Epithelial cell of esophagus (primary cell): Measurements from ENCODE around the gene GNG7.
"Not testable (repeated sequence)": the region's sequence is repeated elsewhere in the genome, so short reads cannot be mapped to it uniquely, and the experiment has no call there.

Source experiments
- DNase-seq: peaks from one replicate; pipeline ENCODE4 v3.0.0; 2010; ENCODE audit warnings: low read depth
- H3K4me3 ChIP-seq: 2 replicates; pipeline ENCODE4 v1.5.1; 2011; ENCODE audit warnings: mild to moderate bottlenecking, low read length, control low read depth
- TF ChIP-seq, protein P1 (sequence below): IDR thresholded peaks from 2 replicates; pipeline ENCODE4 v1.5.1; 2011; ENCODE audit warnings: low read depth, mild to moderate bottlenecking, low read length, control low read depth, inconsistent platforms; ENCODE audit not compliant: insufficient read depth; ENCODE audit errors: missing control alignments

The GNG7 gene

DNA sequence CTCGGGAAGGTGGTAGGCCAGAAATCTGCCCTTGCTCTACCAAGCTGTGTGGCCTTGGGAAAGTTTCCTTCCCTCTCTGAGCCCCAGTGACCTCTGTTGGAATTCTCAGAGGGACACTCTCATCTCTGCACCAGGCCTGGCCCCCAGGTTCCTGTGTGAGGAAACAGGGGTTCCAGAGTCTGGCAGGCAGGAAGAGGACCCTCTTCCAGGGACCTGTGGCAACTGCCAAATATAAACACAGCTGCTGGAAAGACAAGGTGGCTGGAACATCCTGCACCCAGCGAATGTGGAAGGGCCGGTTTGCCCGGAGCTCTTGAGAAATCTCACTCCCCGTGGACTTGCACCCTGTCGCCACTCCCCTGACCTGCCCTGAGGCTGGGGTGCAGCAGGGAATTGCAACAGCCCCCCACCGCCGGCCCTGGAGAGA is 173.8 kb downstream of the GNG7 start:
- TF ChIP-seq, protein P1, sequence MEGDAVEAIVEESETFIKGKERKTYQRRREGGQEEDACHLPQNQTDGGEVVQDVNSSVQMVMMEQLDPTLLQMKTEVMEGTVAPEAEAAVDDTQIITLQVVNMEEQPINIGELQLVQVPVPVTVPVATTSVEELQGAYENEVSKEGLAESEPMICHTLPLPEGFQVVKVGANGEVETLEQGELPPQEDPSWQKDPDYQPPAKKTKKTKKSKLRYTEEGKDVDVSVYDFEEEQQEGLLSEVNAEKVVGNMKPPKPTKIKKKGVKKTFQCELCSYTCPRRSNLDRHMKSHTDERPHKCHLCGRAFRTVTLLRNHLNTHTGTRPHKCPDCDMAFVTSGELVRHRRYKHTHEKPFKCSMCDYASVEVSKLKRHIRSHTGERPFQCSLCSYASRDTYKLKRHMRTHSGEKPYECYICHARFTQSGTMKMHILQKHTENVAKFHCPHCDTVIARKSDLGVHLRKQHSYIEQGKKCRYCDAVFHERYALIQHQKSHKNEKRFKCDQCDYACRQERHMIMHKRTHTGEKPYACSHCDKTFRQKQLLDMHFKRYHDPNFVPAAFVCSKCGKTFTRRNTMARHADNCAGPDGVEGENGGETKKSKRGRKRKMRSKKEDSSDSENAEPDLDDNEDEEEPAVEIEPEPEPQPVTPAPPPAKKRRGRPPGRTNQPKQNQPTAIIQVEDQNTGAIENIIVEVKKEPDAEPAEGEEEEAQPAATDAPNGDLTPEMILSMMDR: no peak
- H3K4me3 ChIP-seq: no peak overlapping the region
- DNase-seq: peak; percentile 82

DNA sequence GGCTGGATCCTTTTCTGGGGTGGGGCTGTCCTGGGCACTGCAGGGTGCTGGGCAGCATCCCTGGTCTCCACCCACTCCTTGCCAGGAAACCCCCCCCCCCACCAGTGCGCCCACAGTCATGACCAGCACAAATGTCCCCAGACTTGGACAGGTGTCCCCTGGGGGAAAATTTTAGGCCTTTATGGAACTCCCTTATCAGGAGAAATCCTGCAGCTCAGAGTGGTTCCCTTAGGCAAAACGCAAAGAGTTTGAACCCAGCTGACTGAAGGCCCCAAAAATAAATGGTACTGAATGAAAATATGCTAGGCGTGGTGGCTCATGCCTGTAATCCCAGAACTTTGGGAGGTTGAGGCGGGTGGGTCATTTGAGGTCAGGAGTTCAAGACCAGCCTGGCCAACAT is 174.8 kb downstream of the GNG7 start:
- TF ChIP-seq, protein P1: no peak
- no peak for DNase-seq
- H3K4me3 ChIP-seq: no peak overlapping the region

DNA sequence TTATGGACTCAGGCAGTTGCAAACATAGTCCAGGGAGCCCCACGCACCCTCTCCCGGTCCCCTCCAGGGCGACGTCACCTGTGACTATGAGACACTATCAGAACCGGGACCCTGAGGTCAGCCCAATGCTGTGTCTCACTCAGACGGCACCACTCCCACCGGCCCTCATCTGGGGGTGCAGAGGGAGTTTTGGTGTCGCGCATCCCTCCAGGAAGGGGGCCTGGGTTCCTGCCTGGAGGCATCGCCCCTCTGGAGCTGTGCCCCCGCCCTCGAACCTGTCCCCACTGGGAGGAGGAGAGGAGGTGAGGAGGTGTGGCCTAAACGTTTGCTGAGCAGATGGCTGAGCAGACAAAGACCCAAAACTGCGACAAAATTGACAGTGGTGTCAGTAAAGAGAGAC is 175.3 kb downstream of the GNG7 start:
- TF ChIP-seq, protein P1: no peak
- no peak for DNase-seq
- no peak overlapping the region for H3K4me3 ChIP-seq

DNA sequence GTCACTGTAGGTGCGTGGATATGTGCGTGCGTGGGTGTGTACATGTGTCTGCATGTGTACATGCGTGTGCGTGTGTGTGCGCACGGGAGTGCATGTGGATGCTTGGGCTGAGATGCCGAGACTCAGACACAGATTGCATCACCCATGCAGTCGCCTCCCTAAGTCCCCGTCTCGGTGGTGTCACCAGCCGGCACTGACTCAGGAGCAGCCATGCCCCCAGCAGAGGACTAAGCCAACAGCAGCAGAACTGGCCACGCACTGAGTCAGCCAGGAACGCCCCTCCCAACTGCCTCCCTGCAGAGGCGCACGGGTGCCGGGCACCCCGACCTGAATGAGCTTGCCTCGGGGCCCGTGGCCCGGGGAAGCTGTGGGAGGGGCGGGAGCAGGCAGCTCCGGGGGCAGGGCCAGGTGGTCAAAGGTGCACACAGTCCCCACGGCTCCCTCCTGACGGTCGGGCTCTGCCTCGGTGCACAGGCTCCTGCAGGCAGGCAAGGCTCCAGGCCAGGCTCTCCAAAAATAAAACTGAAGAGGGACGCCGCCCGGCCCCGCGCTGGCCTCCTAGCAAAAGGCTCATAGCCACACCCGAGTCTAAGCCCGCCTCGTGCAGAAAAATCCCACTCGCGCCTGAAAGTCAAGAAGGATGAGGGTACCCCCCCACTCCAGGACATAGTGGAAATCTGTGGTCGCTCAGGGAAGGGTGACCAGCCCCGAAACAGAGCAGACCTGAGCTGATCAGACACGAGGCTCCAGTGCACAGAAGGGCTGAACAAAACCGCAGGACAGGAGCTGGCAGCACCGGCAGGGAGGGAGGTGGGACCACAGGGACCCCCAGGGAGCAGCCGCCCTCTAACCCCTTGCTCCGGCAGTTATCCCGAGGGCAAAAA is 177.4 kb downstream of the GNG7 start:
- TF ChIP-seq, protein P1: no peak
- peak; percentile 85 for DNase-seq
- peak overlapping the region; percentile 8 for H3K4me3 ChIP-seq

DNA sequence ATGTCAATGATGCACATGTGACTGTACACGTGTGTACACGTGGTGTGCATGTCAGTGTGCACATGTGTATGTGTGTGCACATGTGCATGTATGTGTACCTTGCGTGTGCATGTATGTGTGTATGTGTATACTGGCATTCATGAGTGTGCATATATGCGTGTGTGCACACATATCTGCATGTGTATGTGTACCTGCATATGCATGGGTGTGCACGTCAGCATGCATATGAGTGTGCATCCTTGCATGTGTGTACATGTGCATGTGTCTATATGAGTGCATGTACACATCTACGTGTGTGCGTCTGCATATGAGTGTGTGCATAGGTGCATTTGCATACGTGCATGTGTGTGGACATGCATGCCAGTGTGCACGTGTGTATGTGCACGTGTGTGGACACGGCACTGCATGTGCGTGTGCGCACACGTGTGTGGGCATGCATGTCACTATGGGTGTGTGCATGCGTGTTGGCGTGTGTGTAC is 178.1 kb downstream of the GNG7 start:
- no peak for DNase-seq
- TF ChIP-seq, protein P1: no peak
- H3K4me3 ChIP-seq: no peak overlapping the region

DNA sequence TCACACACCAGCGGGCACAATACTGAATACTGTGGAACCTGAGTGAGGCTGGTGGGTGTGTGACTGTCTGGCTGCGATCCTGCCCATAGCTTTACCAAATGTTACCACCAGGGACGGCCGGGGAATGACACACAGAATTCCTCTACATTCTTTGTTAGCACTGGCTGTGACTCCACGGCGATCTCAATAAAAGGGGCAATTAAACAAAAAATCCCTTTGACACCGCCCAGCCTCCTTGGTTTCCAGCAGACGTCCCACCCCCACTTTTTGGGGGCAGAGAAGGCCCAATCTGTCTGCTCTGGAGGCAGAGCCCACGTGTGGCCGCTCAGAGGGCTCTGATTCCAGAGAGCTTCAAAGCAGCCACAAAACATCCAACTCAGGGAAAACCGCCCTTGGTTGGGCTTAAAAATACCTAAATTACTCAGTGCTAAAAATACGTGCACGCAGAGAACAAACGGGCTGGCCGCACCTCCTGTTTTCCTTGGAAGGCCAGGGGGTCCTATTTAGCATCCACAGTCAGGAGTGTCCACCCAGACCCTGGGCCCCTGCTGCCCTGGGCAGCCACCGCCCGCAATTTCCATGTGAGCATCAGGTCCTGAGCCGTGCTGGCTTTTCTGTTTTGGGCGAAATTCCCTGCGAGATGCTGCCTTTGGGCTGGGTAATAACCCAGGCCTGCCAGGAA is 178.7 kb downstream of the GNG7 start:
- H3K4me3 ChIP-seq: no peak overlapping the region
- TF ChIP-seq, protein P1: no peak
- DNase-seq: no peak

DNA sequence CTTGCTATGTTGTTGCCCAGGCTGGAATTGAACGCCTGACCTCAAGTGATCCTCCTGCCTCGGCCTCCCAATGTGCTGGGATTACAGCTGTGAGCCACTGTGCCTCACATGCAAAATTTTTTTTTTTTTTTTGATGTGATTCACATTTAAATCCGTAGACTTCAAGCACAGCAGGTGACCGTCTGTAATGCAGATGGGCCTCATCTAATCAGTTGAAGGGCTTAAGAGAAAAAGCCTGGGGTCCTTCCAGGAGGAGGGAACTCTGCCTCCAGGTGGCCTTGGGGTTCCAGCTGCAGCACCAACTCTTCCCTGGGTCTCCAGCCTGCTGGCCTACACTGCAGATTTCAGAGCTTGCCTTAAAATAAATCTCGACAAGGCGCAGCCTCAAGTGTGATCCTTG is 183.0 kb downstream of the GNG7 start:
- TF ChIP-seq, protein P1: no peak
- H3K4me3 ChIP-seq: no peak overlapping the region
- no peak for DNase-seq

DNA sequence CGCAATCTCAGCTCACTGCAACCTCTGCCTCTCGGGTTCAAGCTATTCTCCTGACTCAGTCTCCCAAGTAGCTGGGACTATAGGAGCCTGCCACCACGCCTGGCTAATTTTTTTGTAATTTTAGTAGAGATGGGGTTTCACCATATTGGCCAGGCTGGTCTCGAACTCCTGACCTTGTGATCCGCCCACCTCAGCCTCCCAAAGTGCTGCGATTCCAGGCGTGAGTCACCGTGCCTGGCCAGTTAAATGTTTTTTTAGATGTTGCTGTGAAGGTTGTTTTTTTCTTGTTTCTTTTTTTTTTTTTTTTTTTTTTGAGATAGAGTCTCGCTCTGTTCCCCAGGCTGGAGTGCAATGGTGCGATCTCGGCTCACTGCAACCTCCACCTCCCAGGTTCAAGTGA is 183.6 kb downstream of the GNG7 start:
- DNase-seq, H3K4me3 ChIP-seq: not testable (repeated sequence)
